Stomach (tissue), 4 donors: Measurements from ENCODE around the gene MAP7D2.

Source experiments
- EP300 ChIP-seq: sonication (generic); formaldehyde crosslinking; IDR thresholded peaks from one replicate; pipeline ENCODE4 v1.6.1; 2017; ENCODE audit warnings: antibody characterized with exemption
- POLR2A ChIP-seq, 4 donors: fragments of 450-650 bp; IDR thresholded peaks; one replicate each; pipeline ENCODE4 v1.6.1; 2016; ENCODE audit warnings: antibody characterized with exemption in 4 of 4, control low read depth in 2 of 4, mild to moderate bottlenecking in 1 of 4, moderate library complexity in 1 of 4
- POLR2AphosphoS5 ChIP-seq, 3 donors: sonication (generic); formaldehyde crosslinking; IDR thresholded peaks; one replicate each; pipeline ENCODE4 v1.6.1; 2016; ENCODE audit warnings: antibody characterized with exemption in 3 of 3
- TF ChIP-seq, protein P1 (sequence below), 7 experiments: fragments of 450-650 bp in 4 of 7; fragments of 200-600 bp in 3 of 7; sonication (generic) in 3 of 7; IDR thresholded peaks; one replicate each; pipeline ENCODE4 v1.5.1; 2016 to 2019; ENCODE audit warnings: antibody characterized with exemption in 7 of 7, control low read depth in 2 of 7, mild to moderate bottlenecking in 1 of 7

DNA sequence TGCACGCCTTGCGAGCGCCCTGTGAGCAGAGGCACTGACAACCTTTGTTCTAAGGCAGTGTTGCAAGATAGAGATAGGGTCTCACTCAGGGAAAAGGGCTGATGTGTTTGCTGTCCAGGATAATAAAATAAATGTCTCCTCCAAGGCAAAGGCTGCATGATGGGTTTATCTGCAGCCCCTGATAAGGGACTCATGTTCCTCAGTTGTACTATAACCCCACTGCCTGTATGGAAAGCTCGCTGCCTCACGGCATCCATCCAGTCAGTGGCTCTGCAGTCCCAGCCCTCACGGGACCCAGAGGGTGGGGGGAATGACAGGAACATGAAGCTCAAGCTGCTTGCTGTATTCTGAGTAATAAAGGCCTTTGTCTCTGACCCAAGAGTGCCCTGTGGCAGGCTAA lies 148.4 kb downstream of the MAP7D2 start:
- TF ChIP-seq POLR2A (IDR thresholded peaks at IDR 0.05) = no peak
- TF ChIP-seq, protein P1, sequence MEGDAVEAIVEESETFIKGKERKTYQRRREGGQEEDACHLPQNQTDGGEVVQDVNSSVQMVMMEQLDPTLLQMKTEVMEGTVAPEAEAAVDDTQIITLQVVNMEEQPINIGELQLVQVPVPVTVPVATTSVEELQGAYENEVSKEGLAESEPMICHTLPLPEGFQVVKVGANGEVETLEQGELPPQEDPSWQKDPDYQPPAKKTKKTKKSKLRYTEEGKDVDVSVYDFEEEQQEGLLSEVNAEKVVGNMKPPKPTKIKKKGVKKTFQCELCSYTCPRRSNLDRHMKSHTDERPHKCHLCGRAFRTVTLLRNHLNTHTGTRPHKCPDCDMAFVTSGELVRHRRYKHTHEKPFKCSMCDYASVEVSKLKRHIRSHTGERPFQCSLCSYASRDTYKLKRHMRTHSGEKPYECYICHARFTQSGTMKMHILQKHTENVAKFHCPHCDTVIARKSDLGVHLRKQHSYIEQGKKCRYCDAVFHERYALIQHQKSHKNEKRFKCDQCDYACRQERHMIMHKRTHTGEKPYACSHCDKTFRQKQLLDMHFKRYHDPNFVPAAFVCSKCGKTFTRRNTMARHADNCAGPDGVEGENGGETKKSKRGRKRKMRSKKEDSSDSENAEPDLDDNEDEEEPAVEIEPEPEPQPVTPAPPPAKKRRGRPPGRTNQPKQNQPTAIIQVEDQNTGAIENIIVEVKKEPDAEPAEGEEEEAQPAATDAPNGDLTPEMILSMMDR (IDR thresholded peaks at IDR 0.05) = no peak
- no peak for TF ChIP-seq EP300
- no peak for TF ChIP-seq POLR2AphosphoS5 (IDR thresholded peaks at IDR 0.05)
